GM12892 (cell line): Measurements from ENCODE around the gene SRGAP2C.
"Not testable (repeated sequence)": the region's sequence is repeated elsewhere in the genome, so short reads cannot be mapped to it uniquely, and the experiment has no call there.

ENCODE experiments used
- POLR2A ChIP-seq: IDR thresholded peaks from 2 replicates; pipeline ENCODE4 v1.6.1; 2011; ENCODE audit warnings: low read depth, low read length, control low read depth
- POLR2AphosphoS5 ChIP-seq: IDR thresholded peaks from 2 replicates; pipeline ENCODE4 v1.6.1; 2011; ENCODE audit warnings: low read depth, low read length, control low read depth
- TAF1 ChIP-seq: IDR thresholded peaks from 2 replicates; pipeline ENCODE4 v1.6.1; 2011; ENCODE audit warnings: low read depth, mild to moderate bottlenecking, control low read depth, low read length, borderline replicate concordance

DNA sequence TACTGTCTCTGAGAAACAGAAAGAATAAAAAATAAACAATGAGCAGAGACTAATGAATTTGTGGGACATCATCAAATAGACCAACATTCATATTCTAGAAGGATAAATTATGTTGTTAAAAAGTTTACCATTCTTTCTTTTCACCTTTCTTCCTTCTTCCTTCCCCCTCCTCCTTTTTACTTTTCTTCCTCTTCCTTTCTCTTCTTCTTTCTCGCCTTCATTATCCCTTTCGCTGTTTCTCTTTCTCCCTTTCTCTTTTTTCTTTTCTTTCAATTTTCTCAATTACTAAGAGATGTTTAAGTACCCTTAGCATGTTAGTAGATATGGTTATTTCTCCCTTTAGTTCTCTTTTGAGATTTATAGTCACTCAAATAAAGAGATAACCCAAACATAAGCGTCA, 207.4 kb downstream of the SRGAP2C start:
- not testable (repeated sequence) for TF ChIP-seq POLR2A, POLR2AphosphoS5, TAF1
